ENCODE data around the gene PIK3R5. TPM values are rescaled to one million over a fixed set of nuclear protein-coding genes. Genes with fewer than 3 reads are reported as not detected.

Gene PIK3R5
- polyA plus RNA-seq, 1 donor from 2014 or later, result not detected

- Histone ChIP-seq H3K36me3 (ENCODE audit: insufficient read depth, low read length) (no peaks in the 10 kb centered on the region), H3F3A (ENCODE audit: insufficient read depth, low read length, poor library complexity, severe bottlenecking) (no peaks in the 10 kb centered on the region), H3K27ac (ENCODE audit: low read length) (no peak overlapping the region), H4K20me1 (ENCODE audit: insufficient read depth) (no peaks in the 10 kb centered on the region), H3K4me3 (ENCODE audit: low read length) (no peak overlapping the region), H2AFZ (ENCODE audit: low read depth, low read length) (no peak overlapping the region), H3K4me2 (ENCODE audit: low read length) (no peak overlapping the region), H3K9me3 (ENCODE audit: low read length) (no peaks in the 10 kb centered on the region), H3K27me3 (ENCODE audit: insufficient read depth, low read depth, low read length) (no peaks in the 10 kb centered on the region), H3K9ac (ENCODE audit: low read length) (no peak overlapping the region), H3K79me2 (replicated peaks; ENCODE audit: insufficient read depth, low read length) (no peaks in the 10 kb centered on the region), H3K9me2 (ENCODE audit: insufficient read depth, low read length) (no peaks in the 10 kb centered on the region)
- TF ChIP-seq, protein P1, sequence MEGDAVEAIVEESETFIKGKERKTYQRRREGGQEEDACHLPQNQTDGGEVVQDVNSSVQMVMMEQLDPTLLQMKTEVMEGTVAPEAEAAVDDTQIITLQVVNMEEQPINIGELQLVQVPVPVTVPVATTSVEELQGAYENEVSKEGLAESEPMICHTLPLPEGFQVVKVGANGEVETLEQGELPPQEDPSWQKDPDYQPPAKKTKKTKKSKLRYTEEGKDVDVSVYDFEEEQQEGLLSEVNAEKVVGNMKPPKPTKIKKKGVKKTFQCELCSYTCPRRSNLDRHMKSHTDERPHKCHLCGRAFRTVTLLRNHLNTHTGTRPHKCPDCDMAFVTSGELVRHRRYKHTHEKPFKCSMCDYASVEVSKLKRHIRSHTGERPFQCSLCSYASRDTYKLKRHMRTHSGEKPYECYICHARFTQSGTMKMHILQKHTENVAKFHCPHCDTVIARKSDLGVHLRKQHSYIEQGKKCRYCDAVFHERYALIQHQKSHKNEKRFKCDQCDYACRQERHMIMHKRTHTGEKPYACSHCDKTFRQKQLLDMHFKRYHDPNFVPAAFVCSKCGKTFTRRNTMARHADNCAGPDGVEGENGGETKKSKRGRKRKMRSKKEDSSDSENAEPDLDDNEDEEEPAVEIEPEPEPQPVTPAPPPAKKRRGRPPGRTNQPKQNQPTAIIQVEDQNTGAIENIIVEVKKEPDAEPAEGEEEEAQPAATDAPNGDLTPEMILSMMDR (IDR thresholded peaks at IDR 0.05; ENCODE audit: poor library complexity, severe bottlenecking), result no peak
- no peak for TF ChIP-seq EZH2 (IDR thresholded peaks at IDR 0.05; ENCODE audit: borderline replicate concordance, insufficient read depth, low read length, poor library complexity, severe bottlenecking)
- TF ChIP-seq MXI1 (conservative IDR thresholded peaks at IDR 0.05; ENCODE audit: poor library complexity, severe bottlenecking), result no peak
- TF ChIP-seq, protein P2, sequence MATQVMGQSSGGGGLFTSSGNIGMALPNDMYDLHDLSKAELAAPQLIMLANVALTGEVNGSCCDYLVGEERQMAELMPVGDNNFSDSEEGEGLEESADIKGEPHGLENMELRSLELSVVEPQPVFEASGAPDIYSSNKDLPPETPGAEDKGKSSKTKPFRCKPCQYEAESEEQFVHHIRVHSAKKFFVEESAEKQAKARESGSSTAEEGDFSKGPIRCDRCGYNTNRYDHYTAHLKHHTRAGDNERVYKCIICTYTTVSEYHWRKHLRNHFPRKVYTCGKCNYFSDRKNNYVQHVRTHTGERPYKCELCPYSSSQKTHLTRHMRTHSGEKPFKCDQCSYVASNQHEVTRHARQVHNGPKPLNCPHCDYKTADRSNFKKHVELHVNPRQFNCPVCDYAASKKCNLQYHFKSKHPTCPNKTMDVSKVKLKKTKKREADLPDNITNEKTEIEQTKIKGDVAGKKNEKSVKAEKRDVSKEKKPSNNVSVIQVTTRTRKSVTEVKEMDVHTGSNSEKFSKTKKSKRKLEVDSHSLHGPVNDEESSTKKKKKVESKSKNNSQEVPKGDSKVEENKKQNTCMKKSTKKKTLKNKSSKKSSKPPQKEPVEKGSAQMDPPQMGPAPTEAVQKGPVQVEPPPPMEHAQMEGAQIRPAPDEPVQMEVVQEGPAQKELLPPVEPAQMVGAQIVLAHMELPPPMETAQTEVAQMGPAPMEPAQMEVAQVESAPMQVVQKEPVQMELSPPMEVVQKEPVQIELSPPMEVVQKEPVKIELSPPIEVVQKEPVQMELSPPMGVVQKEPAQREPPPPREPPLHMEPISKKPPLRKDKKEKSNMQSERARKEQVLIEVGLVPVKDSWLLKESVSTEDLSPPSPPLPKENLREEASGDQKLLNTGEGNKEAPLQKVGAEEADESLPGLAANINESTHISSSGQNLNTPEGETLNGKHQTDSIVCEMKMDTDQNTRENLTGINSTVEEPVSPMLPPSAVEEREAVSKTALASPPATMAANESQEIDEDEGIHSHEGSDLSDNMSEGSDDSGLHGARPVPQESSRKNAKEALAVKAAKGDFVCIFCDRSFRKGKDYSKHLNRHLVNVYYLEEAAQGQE (IDR thresholded peaks at IDR 0.05; ENCODE audit: borderline replicate concordance), result no peak
- no peak for TF ChIP-seq RAD21 (conservative IDR thresholded peaks at IDR 0.05)
- no peak for TF ChIP-seq TAF1 (IDR thresholded peaks at IDR 0.05; ENCODE audit: low read depth)
- TF ChIP-seq SMC3 (conservative IDR thresholded peaks at IDR 0.05; ENCODE audit: poor library complexity), result no peak
These were observed 68.6 kb downstream of the PIK3R5 start for GRCh38 chr17:8896641-8897635.

GRCh38 chr17:8896087-8896486, 69.4 kb downstream of the PIK3R5 start:
- H3K27ac ChIP-seq (ENCODE audit: low read length), result no peak overlapping the region

More at GRCh38 chr17:8896087-8896486, 69.4 kb downstream of the PIK3R5 start:
- Histone ChIP-seq H3K9me3 (ENCODE audit: low read length) (no peaks in the 10 kb centered on the region), H3K79me2 (replicated peaks; ENCODE audit: insufficient read depth, low read length) (no peaks in the 10 kb centered on the region), H3F3A (ENCODE audit: insufficient read depth, low read length, poor library complexity, severe bottlenecking) (no peaks in the 10 kb centered on the region), H3K4me3 (ENCODE audit: low read length) (no peak overlapping the region), H3K4me2 (ENCODE audit: low read length) (no peak overlapping the region), H3K9me2 (ENCODE audit: insufficient read depth, low read length) (no peaks in the 10 kb centered on the region), H3K36me3 (ENCODE audit: insufficient read depth, low read length) (no peaks in the 10 kb centered on the region), H3K9ac (ENCODE audit: low read length) (no peak overlapping the region), H4K20me1 (ENCODE audit: insufficient read depth) (no peaks in the 10 kb centered on the region), H3K27me3 (ENCODE audit: insufficient read depth, low read depth, low read length) (no peaks in the 10 kb centered on the region), H2AFZ (ENCODE audit: low read depth, low read length) (no peak overlapping the region)
- TF ChIP-seq MXI1 (conservative IDR thresholded peaks at IDR 0.05; ENCODE audit: poor library complexity, severe bottlenecking) (no peak), EP300 (conservative IDR thresholded peaks at IDR 0.05; ENCODE audit: poor library complexity, severe bottlenecking) (no peak)

Data from neural cell (in vitro differentiated cells).